GM18517 (cell line): ENCODE measurements around the gene KRTAP22-1.

Experiments used
- ATAC-seq: cut with Tn5 transposase; IDR thresholded peaks from one replicate; pipeline ENCODE4 v1.9.1; 2021; ENCODE audit warnings: mild to moderate bottlenecking, moderate library complexity; ENCODE audit not compliant: unreplicated experiment

Gene KRTAP22-1

DNA sequence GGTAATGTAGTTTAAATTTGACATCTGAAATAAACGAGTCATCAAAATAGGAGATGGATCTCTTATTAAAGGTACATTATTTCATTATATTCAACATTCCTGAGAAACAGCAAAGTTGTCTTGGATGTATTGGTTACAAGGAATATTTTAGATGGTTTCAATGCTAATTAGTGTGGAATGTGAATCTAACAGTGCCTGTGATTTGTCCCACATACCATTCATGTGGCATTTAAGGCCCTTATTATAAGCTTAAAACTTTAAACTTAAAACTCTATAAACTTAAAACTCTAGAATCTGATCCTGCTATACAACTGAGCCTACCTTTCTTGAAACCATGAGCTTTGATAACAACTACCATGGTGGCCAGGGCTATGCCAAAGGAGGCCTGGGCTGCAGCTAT is at the start of gene KRTAP22-1:
Gene KRTAP22-1, plus strand, starts transcription at position 301 of the 400 bp plus-strand sequence.
- no peak for ATAC-seq

DNA sequence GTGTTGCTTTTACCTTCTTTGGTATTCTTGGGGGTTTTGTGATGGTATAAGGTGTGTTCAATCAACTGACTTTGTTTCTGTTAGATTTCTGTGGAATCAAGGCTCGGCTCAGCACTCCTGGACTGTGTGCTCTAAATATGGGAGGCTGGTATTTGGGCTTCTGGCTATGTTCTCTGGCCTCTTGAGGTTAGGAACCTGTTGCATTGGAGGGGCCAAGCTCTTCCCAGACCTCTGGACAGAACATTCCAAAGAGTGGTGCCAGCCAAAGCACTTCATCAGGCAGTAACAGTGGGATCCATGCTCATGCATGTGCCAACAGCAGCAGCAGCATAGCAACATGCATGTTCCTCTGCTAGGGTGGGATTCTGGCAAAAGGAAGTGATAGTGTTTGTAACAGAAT is 48.1 kb upstream of the KRTAP22-1 start:
- no peak for ATAC-seq

DNA sequence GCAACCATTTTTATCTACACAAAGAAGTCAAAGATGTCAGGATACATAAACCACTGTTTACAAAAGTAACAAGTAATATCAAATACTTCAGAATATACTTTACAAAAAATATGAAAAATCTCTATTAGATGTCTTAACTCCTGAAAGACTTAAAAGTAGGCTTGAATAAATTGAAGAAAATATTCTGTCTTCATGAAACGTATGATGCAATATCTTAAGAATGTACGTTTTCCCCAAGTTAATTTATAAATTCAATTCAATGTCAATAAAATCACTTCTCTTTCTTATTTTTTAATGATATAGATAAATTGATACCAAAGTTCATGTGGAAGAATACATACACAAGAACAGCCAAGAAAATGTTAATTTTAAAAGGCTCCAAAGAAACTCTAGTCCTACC is 45.8 kb upstream of the KRTAP22-1 start:
- no peak for ATAC-seq

DNA sequence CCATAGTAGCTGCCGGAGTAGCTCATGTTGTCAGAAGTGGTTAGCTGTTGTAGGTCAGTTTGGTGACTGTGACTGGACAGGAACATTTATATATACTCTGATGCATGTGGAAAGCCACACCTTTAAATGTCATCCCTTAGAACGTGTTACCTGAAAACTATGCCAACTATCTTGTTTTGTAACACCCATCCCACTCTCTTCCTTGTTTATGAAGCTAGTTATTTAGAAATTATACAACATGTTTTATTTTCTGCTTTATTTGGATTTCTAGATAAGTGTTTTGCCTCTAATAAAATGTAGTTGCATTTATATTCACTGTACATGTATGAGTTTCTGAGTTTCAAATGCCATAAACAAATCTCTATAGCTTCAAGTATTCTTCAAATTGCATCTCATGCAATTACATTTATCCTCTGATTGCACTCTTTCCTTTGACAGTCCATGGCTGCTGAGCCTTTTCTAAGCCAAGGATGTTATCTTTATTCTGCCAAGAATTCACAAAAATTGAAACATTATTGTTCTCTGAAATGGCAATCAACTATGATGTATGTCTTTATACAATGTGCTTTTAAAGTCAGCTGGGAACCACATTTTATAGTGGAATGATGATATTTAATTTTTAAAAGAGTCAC is 39.5 kb upstream of the KRTAP22-1 start, which contains the start of gene KRTAP19-7:
Gene KRTAP19-7, minus strand, starts transcription at position 51 of the 632 bp plus-strand sequence. Its CDS starts 25 bp downstream, at position 26.
- no peak for ATAC-seq

DNA sequence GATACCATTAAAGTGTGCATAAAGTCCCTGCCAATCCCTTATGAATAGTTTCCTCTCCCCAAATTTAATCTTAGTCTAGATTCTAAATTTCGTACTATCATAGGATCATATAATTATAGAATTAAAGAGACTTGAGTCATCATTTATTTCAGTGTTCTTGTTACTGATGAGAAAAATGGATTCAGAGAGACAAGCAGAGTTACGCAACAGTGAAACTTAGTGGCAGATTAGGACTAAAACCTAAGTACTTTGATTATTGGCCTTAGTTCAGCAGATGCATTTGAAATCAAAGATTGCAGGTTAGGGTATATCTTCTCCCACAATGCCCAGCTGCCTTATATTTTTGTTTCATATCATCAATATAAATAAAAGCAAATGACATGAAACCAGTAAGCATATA is 38.9 kb upstream of the KRTAP22-1 start:
- no peak for ATAC-seq

DNA sequence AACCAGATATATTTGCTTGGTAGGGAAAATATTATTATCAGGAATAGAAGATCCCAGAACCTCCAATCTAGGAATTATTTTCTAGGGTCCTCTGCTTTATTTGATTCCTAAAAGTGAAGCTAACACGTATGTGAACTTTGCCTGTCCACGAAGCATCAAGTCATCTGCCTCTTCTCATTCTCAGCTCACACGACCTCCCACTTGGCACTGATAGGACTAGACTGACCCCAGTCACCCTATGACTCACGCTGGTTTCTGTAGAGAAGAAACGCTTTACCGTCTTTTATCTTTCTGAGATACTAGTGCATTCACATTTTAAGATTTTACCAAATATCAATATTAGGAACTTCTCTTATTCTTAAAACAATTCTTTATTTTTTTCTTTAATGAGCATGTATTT is 37.8 kb upstream of the KRTAP22-1 start:
- no peak for ATAC-seq

DNA sequence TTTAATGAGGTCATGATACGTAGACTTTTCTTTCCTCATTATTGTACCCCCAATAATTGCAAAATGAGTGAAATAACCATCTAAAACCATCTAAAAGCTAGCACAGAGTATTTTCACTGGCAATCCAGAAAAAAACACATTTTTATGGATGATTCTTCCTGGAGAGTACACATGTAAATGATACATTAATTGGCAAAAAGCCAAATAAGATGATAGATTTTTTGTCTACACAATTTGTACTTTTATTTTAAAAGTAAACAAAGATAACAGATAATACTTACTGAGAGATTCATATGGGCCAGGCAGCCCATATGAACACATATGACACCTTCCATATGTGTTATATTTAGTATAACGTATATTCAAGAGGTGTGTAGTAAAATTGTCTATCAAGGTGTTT is 37.3 kb upstream of the KRTAP22-1 start:
- no peak for ATAC-seq

DNA sequence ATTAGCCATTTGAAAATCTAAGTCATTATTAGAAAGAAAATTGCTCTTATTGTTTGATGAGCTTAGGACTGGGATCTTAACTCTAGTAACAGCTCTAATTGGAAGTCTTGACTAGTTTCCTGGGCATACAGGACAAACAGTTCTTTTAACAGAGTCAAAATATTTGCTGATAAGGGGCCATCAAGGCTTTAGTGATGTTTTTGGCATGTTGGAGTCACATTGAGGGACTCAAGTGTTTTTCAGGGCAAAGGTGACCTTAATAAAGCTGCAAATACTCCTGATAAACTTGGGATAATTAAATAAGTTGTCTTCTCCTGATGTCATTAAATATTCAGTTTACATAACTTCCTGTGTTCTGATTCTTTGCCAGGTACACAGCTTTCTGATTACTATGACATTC is 33.3 kb upstream of the KRTAP22-1 start:
- ATAC-seq = no peak

DNA sequence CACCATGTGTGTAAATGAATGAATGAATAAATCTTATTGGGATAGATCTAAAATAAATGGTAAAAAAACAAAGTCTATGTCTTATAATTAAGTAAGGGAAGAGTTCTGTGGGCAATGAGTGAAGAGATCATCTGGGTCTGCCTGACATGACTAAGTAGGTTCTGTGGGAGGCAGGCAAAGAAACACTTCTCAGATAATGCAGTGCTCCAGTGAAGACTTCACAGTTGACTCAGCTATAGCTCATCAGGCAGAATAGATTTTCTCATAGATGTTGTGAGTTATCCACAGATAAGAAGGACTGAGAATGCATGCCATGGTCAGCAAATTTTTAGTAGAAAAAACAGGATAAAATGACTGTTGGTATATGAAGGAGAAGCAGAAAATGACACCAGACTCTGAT is 23.1 kb upstream of the KRTAP22-1 start:
- no peak for ATAC-seq

DNA sequence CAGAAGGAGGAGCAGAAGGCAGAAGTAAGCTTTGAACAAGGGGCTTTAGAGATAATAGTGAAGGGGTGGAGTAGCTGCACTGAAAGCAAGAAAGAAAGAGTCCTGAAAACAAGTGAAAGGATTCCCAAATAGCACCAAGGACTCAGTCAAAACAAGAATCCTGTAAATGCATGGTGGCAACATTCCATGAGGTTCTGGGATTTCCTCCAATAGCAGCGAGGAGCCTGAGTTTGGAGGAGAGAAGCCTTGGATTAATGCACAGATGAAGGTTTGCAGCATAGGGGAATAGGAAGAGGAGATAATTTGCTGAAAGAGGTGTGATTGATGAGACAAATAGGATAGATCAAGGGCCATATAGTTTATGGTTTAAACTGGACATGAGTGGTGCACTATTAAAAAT is 21.5 kb upstream of the KRTAP22-1 start:
- ATAC-seq = no peak

DNA sequence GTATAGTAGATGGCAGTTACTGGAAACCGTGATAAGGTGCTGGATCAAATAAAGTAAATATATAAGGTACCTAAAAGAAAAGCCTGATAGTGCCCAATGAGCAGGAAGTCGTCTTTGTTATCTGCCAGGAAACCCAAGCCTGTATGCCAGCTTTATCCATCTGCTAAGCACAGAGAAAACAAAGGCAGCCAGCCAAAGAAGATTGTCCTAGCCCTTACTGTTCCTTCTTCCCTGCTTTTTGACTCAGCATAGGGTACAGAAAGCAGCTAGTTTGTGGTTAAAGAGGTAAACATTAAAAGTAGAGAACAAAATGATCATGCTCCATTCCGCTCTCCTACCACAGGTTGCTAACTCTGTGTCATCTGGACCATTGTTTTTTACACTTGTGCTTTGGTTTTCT is 20.8 kb upstream of the KRTAP22-1 start:
- ATAC-seq = no peak

DNA sequence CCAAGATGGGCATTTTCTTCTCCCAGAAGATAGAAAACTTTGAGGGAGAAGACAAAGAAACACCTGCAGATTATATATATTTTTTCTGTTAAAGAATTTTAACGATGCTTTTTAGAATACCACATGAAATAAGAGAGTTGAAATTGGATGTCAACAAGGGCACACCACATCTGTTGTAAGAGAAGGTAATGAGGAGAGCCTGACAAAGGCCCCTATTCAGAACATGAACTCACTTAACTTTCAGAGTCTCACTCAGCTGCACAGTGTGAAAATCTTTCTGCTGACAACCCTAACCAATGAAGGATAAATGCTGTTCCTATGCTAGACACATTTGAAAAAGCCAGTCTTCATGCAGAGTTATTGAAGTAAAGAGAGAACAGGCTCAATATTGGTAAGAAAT is 18.0 kb upstream of the KRTAP22-1 start:
- ATAC-seq = no peak

DNA sequence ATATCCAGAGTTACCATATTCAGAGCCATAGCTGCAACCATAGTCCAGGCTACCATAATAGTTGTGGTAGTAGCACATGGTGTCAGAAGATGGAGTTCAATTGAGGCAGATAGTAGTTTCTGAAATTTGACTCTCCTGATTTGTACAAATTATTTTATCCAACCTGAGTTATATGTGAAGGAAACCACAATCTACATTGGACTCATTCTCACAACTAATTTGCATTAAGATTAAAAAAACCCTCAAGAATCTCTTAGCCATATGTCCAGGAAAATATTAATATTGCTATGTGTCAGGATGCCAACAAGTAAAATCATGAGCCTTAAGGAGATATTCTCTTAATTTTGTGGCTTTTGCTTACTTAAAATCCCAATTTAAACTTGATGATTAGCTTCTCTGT is 10.6 kb upstream of the KRTAP22-1 start, which contains the start of gene KRTAP22-2:
Gene KRTAP22-2, minus strand, starts transcription at position 101 of the 400 bp plus-strand sequence.
- no peak for ATAC-seq

DNA sequence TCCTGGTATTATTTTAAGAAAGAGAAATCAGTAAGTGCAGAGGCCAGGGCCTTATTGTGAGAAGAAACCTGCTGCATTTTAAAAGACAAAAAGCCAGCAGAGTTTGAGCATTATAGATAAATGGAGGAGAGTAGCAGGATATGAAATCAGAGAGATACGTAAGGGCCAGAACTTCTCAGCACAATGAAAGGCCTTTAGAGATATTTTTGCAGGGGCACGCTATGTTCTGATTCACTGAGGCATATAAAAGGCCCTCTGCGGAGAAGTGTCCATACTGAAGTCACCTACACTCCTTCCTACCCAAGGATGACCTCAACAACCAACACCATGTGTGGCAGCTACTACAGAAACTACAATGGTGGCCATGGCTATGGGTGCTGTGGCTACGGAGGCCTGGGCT is 8.7 kb upstream of the KRTAP22-1 start, which contains the start of gene KRTAP6-3:
Gene KRTAP6-3, plus strand, starts transcription at position 301 of the 400 bp plus-strand sequence. Its CDS starts 6 bp downstream, at position 307.
- no peak for ATAC-seq

DNA sequence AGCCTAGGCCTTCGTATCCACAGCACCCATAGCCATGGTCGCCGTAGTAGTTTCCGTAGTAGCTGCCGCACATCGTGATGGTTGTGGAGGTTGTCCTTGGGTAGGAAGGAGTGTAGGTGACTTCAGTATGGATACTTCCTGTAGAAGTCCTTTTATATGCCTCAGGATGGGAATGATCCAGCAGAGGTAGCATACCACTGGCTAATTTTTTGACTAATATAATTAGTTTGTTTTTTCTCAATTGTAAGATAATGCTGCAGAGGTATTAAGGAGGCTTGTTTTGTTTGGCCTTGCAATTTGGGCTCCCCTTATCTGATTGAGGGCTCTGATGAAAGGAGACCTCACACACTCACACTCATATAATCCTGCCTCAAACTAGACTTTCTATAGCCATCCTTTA is 2.1 kb upstream of the KRTAP22-1 start, which contains the start of gene KRTAP6-2:
Gene KRTAP6-2, minus strand, starts transcription at position 101 of the 400 bp plus-strand sequence. Its CDS starts 28 bp downstream, at position 73.
- ATAC-seq = no peak

DNA sequence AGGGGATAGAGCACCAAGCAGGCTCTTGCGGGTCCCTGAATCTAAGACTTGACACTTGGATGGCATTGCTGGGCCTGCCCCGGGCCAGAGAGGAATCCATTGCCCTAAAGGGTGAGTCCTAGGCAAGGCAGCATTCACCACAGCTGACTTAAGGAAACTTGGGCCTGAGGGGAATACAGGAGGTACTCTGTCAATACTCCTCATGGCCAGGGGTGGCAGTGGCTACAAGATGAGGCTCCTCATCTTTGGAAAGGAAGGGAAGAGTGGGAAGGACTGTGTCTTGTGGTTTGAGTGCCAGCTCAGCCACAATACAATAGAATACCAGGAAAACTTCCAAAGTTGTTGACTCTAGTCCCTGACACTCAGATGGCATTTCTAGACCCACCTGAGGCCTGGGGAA is 5.1 kb downstream of the KRTAP22-1 start:
- no peak for ATAC-seq

DNA sequence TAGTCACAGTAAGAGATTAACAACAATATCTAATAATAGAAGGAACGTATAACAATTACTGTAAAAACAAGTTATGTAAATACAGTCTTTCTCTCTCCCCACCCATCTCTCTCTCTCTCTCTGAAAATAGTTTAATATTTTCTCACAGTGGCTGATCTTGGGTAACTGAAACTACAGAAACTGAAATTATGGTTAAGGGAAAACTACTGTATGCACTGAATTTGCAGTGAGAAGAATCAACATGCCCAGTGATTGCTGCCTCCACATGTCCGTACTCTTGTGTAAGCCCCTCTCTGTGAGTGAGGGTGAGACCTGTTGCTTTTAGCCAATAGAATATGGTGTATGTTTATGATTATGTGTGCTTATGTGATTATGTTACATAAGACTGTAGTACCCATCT is 11.2 kb downstream of the KRTAP22-1 start:
- ATAC-seq = no peak

DNA sequence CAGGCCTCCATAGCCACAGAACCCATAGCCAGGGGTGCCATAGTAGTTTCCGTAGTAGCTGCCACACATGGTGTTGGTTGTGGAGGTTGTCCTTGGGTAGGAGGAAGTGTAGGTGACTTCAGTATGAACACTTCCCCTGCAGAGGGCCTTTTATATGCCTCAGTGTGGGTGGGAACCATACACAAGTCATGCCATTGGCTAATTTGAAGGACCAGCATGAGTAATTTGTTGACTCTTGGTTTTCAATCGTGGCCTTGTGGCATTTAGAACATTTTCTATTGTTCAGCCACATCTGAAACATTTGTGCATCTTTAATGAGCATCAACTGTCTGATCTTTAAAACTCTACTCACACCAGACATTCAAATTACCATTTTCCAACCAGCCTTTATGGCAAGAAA is 12.9 kb downstream of the KRTAP22-1 start, which contains the start of gene KRTAP6-1:
Gene KRTAP6-1, minus strand, starts transcription at position 95 of the 400 bp plus-strand sequence. Its CDS starts 26 bp downstream, at position 69.
- no peak for ATAC-seq

DNA sequence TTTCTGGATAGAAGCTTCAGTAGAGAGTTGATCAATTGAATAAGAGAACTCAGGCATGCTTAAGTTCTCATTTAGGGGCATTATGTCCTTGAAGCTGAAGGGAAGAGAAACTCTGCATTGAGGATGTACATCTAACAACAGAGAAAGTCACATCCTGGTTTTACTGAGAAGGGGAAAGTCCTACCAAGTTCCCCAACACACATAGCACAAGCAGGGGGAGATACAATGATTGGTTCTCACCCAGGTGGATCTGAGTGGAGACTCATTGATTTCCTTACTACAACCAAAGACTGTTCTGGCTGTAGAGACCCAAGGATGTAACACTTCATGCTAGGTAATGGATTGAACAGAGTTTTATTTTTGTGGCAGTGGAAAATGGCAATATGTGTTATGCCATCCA is 14.3 kb downstream of the KRTAP22-1 start:
- ATAC-seq = no peak

DNA sequence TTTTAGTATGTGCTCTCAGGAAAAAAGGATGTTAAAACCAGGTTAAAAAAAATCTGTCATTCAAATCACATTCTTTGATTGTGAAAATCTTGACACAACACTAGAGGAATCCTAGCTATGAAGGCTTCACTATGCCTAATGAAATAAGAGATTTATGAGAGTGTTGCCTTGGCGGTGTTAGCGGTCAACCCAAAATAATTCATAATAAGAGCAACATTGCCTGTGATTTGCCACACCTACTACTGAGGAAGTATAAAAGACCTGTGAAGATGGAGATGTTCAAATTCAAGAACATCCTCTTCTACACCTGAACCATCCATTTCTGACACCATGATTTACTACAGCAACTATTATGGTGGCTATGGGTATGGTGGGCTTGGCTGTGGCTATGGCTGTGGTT is 15.2 kb downstream of the KRTAP22-1 start, which contains the start of gene KRTAP20-1:
Gene KRTAP20-1, plus strand, starts transcription at position 301 of the 400 bp plus-strand sequence. Its CDS starts 30 bp downstream, at position 331.
- no peak for ATAC-seq

DNA sequence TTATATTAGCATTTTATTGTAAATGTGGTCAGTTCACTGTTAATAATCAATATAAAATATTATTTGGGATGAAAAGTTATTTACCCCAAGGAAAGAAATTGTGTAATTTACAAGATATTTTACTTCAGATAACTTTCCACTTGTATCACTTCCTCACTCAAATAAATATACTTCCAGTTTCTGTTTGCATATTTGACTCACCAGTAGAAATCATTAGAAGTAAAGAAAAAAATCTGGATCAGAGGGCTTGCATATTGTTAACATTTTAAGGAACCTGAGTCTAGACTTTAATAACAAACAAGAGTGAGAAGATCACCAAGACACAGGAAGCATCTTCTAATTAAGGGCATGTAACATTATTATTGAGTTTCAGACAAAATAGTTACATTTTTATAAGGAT is 19.2 kb downstream of the KRTAP22-1 start:
- no peak for ATAC-seq

DNA sequence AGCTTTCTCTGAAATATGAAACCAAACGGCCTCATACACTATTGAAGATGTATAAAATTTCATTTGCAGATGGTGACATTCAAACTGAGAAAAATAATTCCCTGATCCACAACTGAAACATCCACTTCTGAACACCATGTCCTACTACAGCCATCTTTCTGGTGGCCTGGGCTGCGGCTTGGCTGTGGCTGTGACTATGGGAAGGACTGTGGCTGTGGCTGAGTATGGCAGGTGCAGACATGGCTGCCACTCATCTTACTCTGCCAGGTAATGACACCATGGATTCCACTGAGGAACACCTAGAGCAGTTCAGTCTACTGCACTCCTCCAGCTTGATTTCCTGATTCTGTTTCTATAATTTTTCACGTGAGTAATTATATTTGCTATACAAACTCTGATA is 19.6 kb downstream of the KRTAP22-1 start, which contains the start of gene KRTAP20-4:
Gene KRTAP20-4, plus strand, starts transcription at position 106 of the 400 bp plus-strand sequence.
- ATAC-seq = no peak
